GM12878 (cell line): ENCODE measurements around the gene GOSR1. TPM values are rescaled to one million over a fixed set of nuclear protein-coding genes. Genes with fewer than 3 reads are reported as not detected.

Source experiments
- ATAC-seq: fragments of 200-7000 bp; cut with Tn5 transposase; 3 replicates; pipeline ENCODE4 v1.9.1; 2020; ENCODE audit warnings: mild to moderate bottlenecking, moderate library complexity
- BruUV-seq: library from RNA; stranded (reverse); fragments of 400-500 nt; replicated peaks from 2 replicates; lab custom pipeline; 2021; lab: Mats Ljungman, UMichigan
- CTCF ChIA-PET: fragments of 300-600 bp; sonication (Branson Sonifier 250); formaldehyde crosslinking; extraction: SDS; loops from one replicate; lab custom pipeline; 2021; ENCODE audit warnings: inconsistent platforms; lab: Yijun Ruan, JAX
- POLR2A ChIA-PET: fragments of 350-600 bp; formaldehyde crosslinking; extraction: SDS; loops from one replicate; lab custom pipeline; 2021; ENCODE audit warnings: inconsistent platforms; lab: Charles Lee
- RAD21 ChIA-PET: fragments of 300-600 bp; sonication (Branson Sonifier 250); formaldehyde crosslinking; loops from one replicate; lab custom pipeline; 2023; ENCODE audit warnings: antibody characterized with exemption; ENCODE audit not compliant: unreplicated experiment; lab: Charles Lee
- SMC1A ChIA-PET: fragments of 300-600 bp; sonication (Branson Sonifier 250); formaldehyde crosslinking; loops from one replicate; lab custom pipeline; 2023; ENCODE audit not compliant: unreplicated experiment, uncharacterized antibody; lab: Charles Lee
- DNase-seq: peaks from one replicate; pipeline ENCODE4 v3.0.0-alpha.2; 2011; ENCODE audit warnings: low read depth, low spot score
- FAIRE-seq: peaks from 3 replicates; lab custom pipeline; 2011; peaks lifted over from hg19 to GRCh38; lab: Jason Lieb, UNC
- H2AFZ ChIP-seq: 2 replicates; pipeline ENCODE4 v1.6.0; 2011; ENCODE audit warnings: low read depth, low read length, control low read depth; ENCODE audit not compliant: control insufficient read depth
- H3K27ac ChIP-seq: 2 replicates; pipeline ENCODE4 v1.5.1; 2011; ENCODE audit warnings: control low read depth; ENCODE audit not compliant: control insufficient read depth, insufficient read depth
- H3K27me3 ChIP-seq, 2 experiments: replicated peaks in 1 of 2; 2 replicates each; pipeline versions ENCODE4 v1.6.0 to v1.6.1; 2011; ENCODE audit warnings: low read length in 1 of 2; ENCODE audit not compliant: control insufficient read depth in 2 of 2, insufficient read depth in 2 of 2
- H3K36me3 ChIP-seq, 2 experiments: 2 replicates each; pipeline ENCODE4 v1.5.1; 2011; ENCODE audit warnings: low read length in 1 of 2; ENCODE audit not compliant: control insufficient read depth in 2 of 2, insufficient read depth in 2 of 2
- H3K4me1 ChIP-seq: 2 replicates; pipeline ENCODE4 v1.6.1; 2011; ENCODE audit warnings: mild to moderate bottlenecking, low read length, moderate library complexity, mixed read lengths; ENCODE audit not compliant: control insufficient read depth, insufficient read depth
- H3K4me2 ChIP-seq: 2 replicates; pipeline ENCODE4 v1.6.0; 2011; ENCODE audit warnings: control low read depth; ENCODE audit not compliant: control insufficient read depth, insufficient read depth
- H3K4me3 ChIP-seq: fragments of 200-600 bp; sonication (generic); 2 replicates; pipeline ENCODE4 v1.5.1; 2016
- H3K79me2 ChIP-seq: 2 replicates; pipeline ENCODE4 v1.6.0; 2011; ENCODE audit warnings: low read length; ENCODE audit not compliant: control insufficient read depth, insufficient read depth
- H3K9ac ChIP-seq: 2 replicates; pipeline ENCODE4 v1.8.0; 2011; ENCODE audit warnings: low read length, control low read depth, mixed read lengths; ENCODE audit not compliant: control insufficient read depth, insufficient read depth
- H3K9me3 ChIP-seq: replicated peaks from 3 replicates; pipeline ENCODE4 v1.5.1; 2011; ENCODE audit warnings: mild to moderate bottlenecking, low read length; ENCODE audit not compliant: control insufficient read depth, insufficient read depth
- H4K20me1 ChIP-seq: 2 replicates; pipeline ENCODE4 v1.6.0; 2011; ENCODE audit not compliant: control insufficient read depth, insufficient read depth
- NR2C2 ChIP-seq: IDR thresholded peaks from 2 replicates; pipeline ENCODE4 v1.6.1; 2011; ENCODE audit warnings: borderline replicate concordance, low read depth; ENCODE audit not compliant: control insufficient read depth, insufficient read length
- RBBP5 ChIP-seq: fragments of 200-600 bp; sonication (generic); conservative IDR thresholded peaks from 2 replicates; pipeline ENCODE4 v1.6.1; 2016
- SIN3A ChIP-seq: IDR thresholded peaks from 2 replicates; pipeline ENCODE4 v1.6.1; 2012; ENCODE audit warnings: low read depth, low read length, improper control_type of control experiment
- WGBS: methylation state at CpG from one replicate; pipeline ENCODE4 v1.1.6; 2016; ENCODE audit warnings: low lambda C conversion rate; ENCODE audit not compliant: insufficient replicate concordance, insufficient coverage; ENCODE audit errors: missing lambda C conversion rate; 5-methylcytosine and 5-hydroxymethylcytosine counted together
- in situ Hi-C: fragments of 300-500 bp; cut with MboI; formaldehyde crosslinking; loops from 9 replicates; pipeline ENCODE4 v1.14.3; 2018; ENCODE audit warnings: mixed read lengths
- intact Hi-C: fragments of 100-400 bp; cut with micrococcal nuclease; formaldehyde crosslinking; loops from one replicate; pipeline ENCODE4 v1.14.2; 2022; ENCODE audit not compliant: unreplicated experiment
- polyA plus RNA-seq, 11 experiments: library from polyadenylated mRNA; depleted of rRNA in 4 of 11; unstranded in 6 of 11; stranded (reverse) in 5 of 11; fragments of >200 nt; fragmentation: Nextera tagmentation in 4 of 11; fragmentation: Illumina TruSeq in 1 of 11; extraction: Ambion mirVana in 4 of 11; extraction: Trizol in 1 of 11; gene quantifications; 1 replicate in 1 of 11; 2 replicates in 10 of 11; pipeline versions ENCODE4 v1.2.1 to v1.2.3, GENCODE V29; 2011 to 2016; ENCODE audit warnings: inconsistent platforms in 2 of 11, missing spikeins in 2 of 11, low read depth in 1 of 11
- total RNA-seq, 4 experiments: library from RNA; depleted of rRNA in 3 of 4; stranded (reverse); fragments of >200 nt in 3 of 4; fragmentation: Illumina TruSeq in 1 of 4; extraction: Trizol in 1 of 4; gene quantifications; 2 replicates each; pipeline versions ENCODE4 v1.2.1 to v1.2.3, GENCODE V29; 2013 to 2021
- TF ChIP-seq, protein P1 (sequence below), 3 experiments: IDR thresholded peaks in 2 of 3; conservative IDR thresholded peaks in 1 of 3; 2 replicates each; pipeline ENCODE4 v1.5.1; 2011; ENCODE audit warnings: low read depth in 3 of 3, low read length in 3 of 3, mild to moderate bottlenecking in 3 of 3, control low read depth in 2 of 3, moderate library complexity in 2 of 3, inconsistent platforms in 1 of 3, mixed read lengths in 1 of 3; ENCODE audit not compliant: control insufficient read depth in 2 of 3, insufficient read depth in 1 of 3; ENCODE audit errors: extremely low read depth in 1 of 3
- TF ChIP-seq, protein P2 (sequence below): IDR thresholded peaks from 2 replicates; pipeline ENCODE4 v1.6.1; 2012; ENCODE audit warnings: low read depth, low read length, improper control_type of control experiment
- TF ChIP-seq, protein P3 (sequence below): fragments of 450-650 bp; IDR thresholded peaks from 2 replicates; pipeline ENCODE4 v1.6.1; 2017; ENCODE audit warnings: mild to moderate bottlenecking, moderate library complexity

The GOSR1 gene
- total and polyA plus RNA-seq, 10 of the 15 experiments (the other 5 are each of a cell fraction or from before 2014, with no cell fraction given) = 21.4 to 99.3 (median 42.9) TPM

DNA sequence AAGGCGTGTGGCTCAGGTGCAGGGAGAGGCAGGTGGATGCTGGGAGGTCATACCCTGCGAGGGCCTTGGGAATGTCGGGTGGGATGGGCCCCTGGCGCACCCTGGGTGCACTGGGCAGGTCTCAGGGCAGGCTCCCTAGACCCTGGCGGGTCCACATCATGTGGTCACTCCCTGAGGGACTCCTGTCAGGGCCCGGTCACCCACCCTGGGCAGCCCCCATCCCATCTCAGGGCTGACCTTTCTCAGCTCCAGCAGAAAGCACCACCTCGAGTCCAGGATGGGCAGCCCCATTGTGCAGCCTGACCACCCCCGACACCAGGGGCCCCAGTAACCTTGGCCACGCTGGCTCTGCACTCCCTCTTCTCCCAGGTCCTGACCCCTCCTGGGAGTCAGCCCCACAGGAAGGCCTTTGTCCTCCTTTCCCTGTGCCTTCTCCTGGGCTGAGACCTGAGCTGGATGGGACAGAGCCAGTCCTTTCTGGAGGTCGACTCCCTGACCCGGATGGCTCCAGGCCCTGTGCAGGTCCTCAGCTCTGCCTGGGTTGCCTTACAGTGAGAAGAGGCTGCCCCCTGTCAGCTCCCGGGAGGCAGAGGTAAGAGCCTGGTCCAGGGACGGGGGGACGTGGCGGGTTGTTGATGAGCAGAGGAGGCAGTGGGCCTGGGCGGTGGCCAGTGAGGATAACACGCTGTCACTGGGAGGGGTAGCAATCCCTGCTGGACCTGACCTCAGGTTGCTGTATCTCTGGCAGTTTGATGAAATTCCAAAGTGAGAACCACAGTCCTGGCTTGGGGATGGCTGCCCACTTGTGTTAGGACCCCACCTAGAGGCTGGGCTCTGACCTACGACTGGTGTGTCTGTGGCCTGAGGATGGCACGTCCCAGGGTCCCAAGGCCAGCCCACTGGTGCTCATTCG is 77.9 kb downstream of the GOSR1 start:
- intact Hi-C loops = loop anchor here (5.0 kb wide), 1 partner anchor 213 kb away; no protein-coding TSS in a partner anchor
- ChIA-PET POLR2A (interaction anchor here (0.7 kb wide), 1 partner anchor 1613 kb away, joined by 8 read pairs; no protein-coding TSS in a partner anchor), CTCF (interaction anchor here (0.6 to 2.2 kb wide), 3 partner anchors 165 to 219 kb away, joined by 3 to 10 read pairs (median 3); no protein-coding TSS in a partner anchor)

More for the DNA sequence above, 77.9 kb downstream of the GOSR1 start:
- TF ChIP-seq NR2C2 (no peak), RBBP5 (no peak), SIN3A (no peak)
- TF ChIP-seq, protein P1, sequence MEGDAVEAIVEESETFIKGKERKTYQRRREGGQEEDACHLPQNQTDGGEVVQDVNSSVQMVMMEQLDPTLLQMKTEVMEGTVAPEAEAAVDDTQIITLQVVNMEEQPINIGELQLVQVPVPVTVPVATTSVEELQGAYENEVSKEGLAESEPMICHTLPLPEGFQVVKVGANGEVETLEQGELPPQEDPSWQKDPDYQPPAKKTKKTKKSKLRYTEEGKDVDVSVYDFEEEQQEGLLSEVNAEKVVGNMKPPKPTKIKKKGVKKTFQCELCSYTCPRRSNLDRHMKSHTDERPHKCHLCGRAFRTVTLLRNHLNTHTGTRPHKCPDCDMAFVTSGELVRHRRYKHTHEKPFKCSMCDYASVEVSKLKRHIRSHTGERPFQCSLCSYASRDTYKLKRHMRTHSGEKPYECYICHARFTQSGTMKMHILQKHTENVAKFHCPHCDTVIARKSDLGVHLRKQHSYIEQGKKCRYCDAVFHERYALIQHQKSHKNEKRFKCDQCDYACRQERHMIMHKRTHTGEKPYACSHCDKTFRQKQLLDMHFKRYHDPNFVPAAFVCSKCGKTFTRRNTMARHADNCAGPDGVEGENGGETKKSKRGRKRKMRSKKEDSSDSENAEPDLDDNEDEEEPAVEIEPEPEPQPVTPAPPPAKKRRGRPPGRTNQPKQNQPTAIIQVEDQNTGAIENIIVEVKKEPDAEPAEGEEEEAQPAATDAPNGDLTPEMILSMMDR (IDR thresholded peaks at IDR 0.05 in 2 of 3, conservative IDR thresholded peaks at IDR 0.05 in 1 of 3; ENCODE audit: control insufficient read depth in 2 of 3, extremely low read depth in 1 of 3, insufficient read depth in 1 of 3, low read depth in 3 of 3, low read length in 3 of 3) = peak; percentile 15 to 30 (median 19); a peak in 3 of 6 replicates
- TF ChIP-seq, protein P2, sequence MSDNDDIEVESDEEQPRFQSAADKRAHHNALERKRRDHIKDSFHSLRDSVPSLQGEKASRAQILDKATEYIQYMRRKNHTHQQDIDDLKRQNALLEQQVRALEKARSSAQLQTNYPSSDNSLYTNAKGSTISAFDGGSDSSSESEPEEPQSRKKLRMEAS = no peak
- TF ChIP-seq, protein P3, sequence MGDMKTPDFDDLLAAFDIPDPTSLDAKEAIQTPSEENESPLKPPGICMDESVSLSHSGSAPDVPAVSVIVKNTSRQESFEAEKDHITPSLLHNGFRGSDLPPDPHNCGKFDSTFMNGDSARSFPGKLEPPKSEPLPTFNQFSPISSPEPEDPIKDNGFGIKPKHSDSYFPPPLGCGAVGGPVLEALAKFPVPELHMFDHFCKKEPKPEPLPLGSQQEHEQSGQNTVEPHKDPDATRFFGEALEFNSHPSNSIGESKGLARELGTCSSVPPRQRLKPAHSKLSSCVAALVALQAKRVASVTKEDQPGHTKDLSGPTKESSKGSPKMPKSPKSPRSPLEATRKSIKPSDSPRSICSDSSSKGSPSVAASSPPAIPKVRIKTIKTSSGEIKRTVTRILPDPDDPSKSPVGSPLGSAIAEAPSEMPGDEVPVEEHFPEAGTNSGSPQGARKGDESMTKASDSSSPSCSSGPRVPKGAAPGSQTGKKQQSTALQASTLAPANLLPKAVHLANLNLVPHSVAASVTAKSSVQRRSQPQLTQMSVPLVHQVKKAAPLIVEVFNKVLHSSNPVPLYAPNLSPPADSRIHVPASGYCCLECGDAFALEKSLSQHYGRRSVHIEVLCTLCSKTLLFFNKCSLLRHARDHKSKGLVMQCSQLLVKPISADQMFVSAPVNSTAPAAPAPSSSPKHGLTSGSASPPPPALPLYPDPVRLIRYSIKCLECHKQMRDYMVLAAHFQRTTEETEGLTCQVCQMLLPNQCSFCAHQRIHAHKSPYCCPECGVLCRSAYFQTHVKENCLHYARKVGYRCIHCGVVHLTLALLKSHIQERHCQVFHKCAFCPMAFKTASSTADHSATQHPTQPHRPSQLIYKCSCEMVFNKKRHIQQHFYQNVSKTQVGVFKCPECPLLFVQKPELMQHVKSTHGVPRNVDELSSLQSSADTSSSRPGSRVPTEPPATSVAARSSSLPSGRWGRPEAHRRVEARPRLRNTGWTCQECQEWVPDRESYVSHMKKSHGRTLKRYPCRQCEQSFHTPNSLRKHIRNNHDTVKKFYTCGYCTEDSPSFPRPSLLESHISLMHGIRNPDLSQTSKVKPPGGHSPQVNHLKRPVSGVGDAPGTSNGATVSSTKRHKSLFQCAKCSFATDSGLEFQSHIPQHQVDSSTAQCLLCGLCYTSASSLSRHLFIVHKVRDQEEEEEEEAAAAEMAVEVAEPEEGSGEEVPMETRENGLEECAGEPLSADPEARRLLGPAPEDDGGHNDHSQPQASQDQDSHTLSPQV = no peak
- Histone ChIP-seq H3K9me3 (no peaks in the 10 kb centered on the region), H3K4me3 (no peak overlapping the region), H3K4me1 (peaks cover 10% of the 10 kb centered on the region), H4K20me1 (no peaks in the 10 kb centered on the region), H3K27ac (no peak overlapping the region), H3K9ac (no peak overlapping the region), H3K36me3 (no peaks in the 10 kb centered on the region), H3K4me2 (no peak overlapping the region), H2AFZ (no peak overlapping the region), H3K79me2 (no peaks in the 10 kb centered on the region), H3K27me3 (no peaks in the 10 kb centered on the region; a peak in 1 of 4 replicates)
- ATAC-seq = peak; percentile 27; the same call in 1 of the 3 replicates
- no peak for FAIRE-seq
- no TSS peak for BruUV-seq
- 72% methylated on average over 18 of the region's 20 CpGs for WGBS
- ChIA-PET SMC1A (interaction anchor here (0.6 kb wide), 1 partner anchor 49 kb away, joined by 3 read pairs; no protein-coding TSS in a partner anchor), RAD21 (interaction anchor here (1.5 kb wide), 1 partner anchor 214 kb away, joined by 6 read pairs; no protein-coding TSS in a partner anchor)
- in situ Hi-C loops = no loop called here
- DNase-seq = no peak
